BLaER1 treated with 17β-estradiol and CSF1 and Interleukin-3, amounts not matched to agents 10 nM and 100 nM (cell line): ENCODE results near the gene ARHGAP15.

Source experiments
- H3K27ac ChIP-seq, 11 experiments: shearing (Covaris generic); formaldehyde crosslinking; 2 replicates each; pipeline ENCODE4 v1.8.1; 2022
- H3K27me3 ChIP-seq, 11 experiments: shearing (Covaris generic); formaldehyde crosslinking; 2 replicates each; pipeline ENCODE4 v1.8.1; 2022
- H3K36me3 ChIP-seq, 11 experiments: shearing (Covaris generic); formaldehyde crosslinking; 2 replicates each; pipeline ENCODE4 v1.8.1; 2022
- H3K4me1 ChIP-seq, 10 experiments: shearing (Covaris generic); formaldehyde crosslinking; 2 replicates each; pipeline ENCODE4 v1.8.1; 2022
- H3K4me2 ChIP-seq, 11 experiments: shearing (Covaris generic); formaldehyde crosslinking; 2 replicates each; pipeline ENCODE4 v1.8.1; 2022
- H3K4me3 ChIP-seq, 10 experiments: shearing (Covaris generic); formaldehyde crosslinking; 2 replicates each; pipeline ENCODE4 v1.8.1; 2022
- H3K9ac ChIP-seq, 11 experiments: shearing (Covaris generic); formaldehyde crosslinking; 2 replicates each; pipeline ENCODE4 v1.8.1; 2022
- H3K9me3 ChIP-seq, 11 experiments: shearing (Covaris generic); formaldehyde crosslinking; replicated peaks in 1 of 11; 2 replicates each; pipeline ENCODE4 v1.8.1; 2022
- H4K20me1 ChIP-seq, 11 experiments: shearing (Covaris generic); formaldehyde crosslinking; 2 replicates each; pipeline ENCODE4 v1.8.1; 2022
- Cebpa-rat ChIP-seq, 11 experiments: shearing (Covaris generic); IDR thresholded peaks; 2 replicates each; pipeline ENCODE4 v1.8.1; 2022

Gene ARHGAP15

GRCh38 chr2:143397884-143398614 lies 268.8 kb downstream of the ARHGAP15 start:
- Histone ChIP-seq H3K27ac (peak overlapping the region in 3 of 11 experiments; percentile 8 to 33 (median 10); a peak in 3 of 22 replicates), H3K36me3 (no peaks in the 10 kb centered on the region; a peak in 1 of 22 replicates), H3K9me3 (no peaks in the 10 kb centered on the region), H3K4me2 (peak overlapping the region in 3 of 11 experiments; percentile 14 to 57 (median 16); a peak in 5 of 22 replicates), H3K27me3 (no peaks in the 10 kb centered on the region), H3K9ac (no peak overlapping the region), H3K4me1 (peaks cover 0 to 47% (median 8%) of the 10 kb centered on the region in 10 experiments; a peak in 11 of 20 replicates), H3K4me3 (no peak overlapping the region), H4K20me1 (0 out of 22 replicates have a peak, but pooled peaks cover 0 to 4% (median 0%) of the 10 kb centered on the region in 11 experiments)
- TF ChIP-seq Cebpa-rat (IDR thresholded peaks at IDR 0.05), result no peak

- TF ChIP-seq Cebpa-rat (IDR thresholded peaks at IDR 0.05), result no peak
- Histone ChIP-seq H3K27ac (no peak overlapping the region), H3K27me3 (no peaks in the 10 kb centered on the region), H3K9ac (no peak overlapping the region), H3K4me3 (no peak overlapping the region), H4K20me1 (0 out of 22 replicates have a peak, but pooled peaks cover 0 to 4% (median 0%) of the 10 kb centered on the region in 11 experiments), H3K4me1 (peaks cover 0 to 54% (median 8%) of the 10 kb centered on the region in 10 experiments; a peak in 11 of 20 replicates), H3K36me3 (no peaks in the 10 kb centered on the region; a peak in 1 of 22 replicates), H3K4me2 (peak overlapping the region in 1 of 11 experiments; percentile 57; a peak in 1 of 22 replicates), H3K9me3 (no peaks in the 10 kb centered on the region)
These were observed 269.6 kb downstream of the ARHGAP15 start for GRCh38 chr2:143398781-143399180.

GRCh38 chr2:143399631-143400069 lies 270.4 kb downstream of the ARHGAP15 start:
- Histone ChIP-seq H3K9ac (no peak overlapping the region), H4K20me1 (0 out of 22 replicates have a peak, but pooled peaks cover 0 to 4% (median 0%) of the 10 kb centered on the region in 11 experiments), H3K4me3 (no peak overlapping the region), H3K4me1 (peaks cover 0 to 55% (median 8%) of the 10 kb centered on the region in 10 experiments; a peak in 11 of 20 replicates), H3K4me2 (no peak overlapping the region), H3K9me3 (no peaks in the 10 kb centered on the region), H3K36me3 (no peaks in the 10 kb centered on the region), H3K27me3 (no peaks in the 10 kb centered on the region), H3K27ac (peak overlapping the region in 3 of 11 experiments; percentile 24 to 36 (median 26); a peak in 5 of 22 replicates)
- no peak for TF ChIP-seq Cebpa-rat (IDR thresholded peaks at IDR 0.05)

GRCh38 chr2:143401861-143402260 lies 272.6 kb downstream of the ARHGAP15 start:
- 0 out of 22 replicates have a peak, but pooled peaks cover 0 to 4% (median 0%) of the 10 kb centered on the region in 11 experiments for H3K9me3 ChIP-seq
- H3K36me3 ChIP-seq, result no peaks in the 10 kb centered on the region
- 0 out of 22 replicates have a peak, but pooled peaks cover 0 to 4% (median 0%) of the 10 kb centered on the region in 11 experiments for H4K20me1 ChIP-seq
- no peak for TF ChIP-seq Cebpa-rat (IDR thresholded peaks at IDR 0.05)
- H3K4me2 ChIP-seq, result peak overlapping the region in 7 of 11 experiments; percentile 16 to 43 (median 32); a peak in 8 of 22 replicates
- H3K4me1 ChIP-seq, result peaks cover 0 to 52% (median 8%) of the 10 kb centered on the region in 10 experiments; a peak in 11 of 20 replicates
- H3K27me3 ChIP-seq, result no peaks in the 10 kb centered on the region
- no peak overlapping the region for H3K4me3 ChIP-seq
- H3K9ac ChIP-seq, result peak overlapping the region in 4 of 11 experiments; percentile 26 to 54 (median 40); a peak in 3 of 22 replicates
- peak overlapping the region in 10 of 11 experiments; percentile 11 to 77 (median 64); a peak in 16 of 22 replicates for H3K27ac ChIP-seq

GRCh38 chr2:143402451-143402850 lies 273.2 kb downstream of the ARHGAP15 start:
- Histone ChIP-seq H3K9me3 (0 out of 22 replicates have a peak, but pooled peaks cover 0 to 4% (median 0%) of the 10 kb centered on the region in 11 experiments), H3K27ac (peak overlapping the region in 9 of 11 experiments; percentile 11 to 77 (median 65); a peak in 16 of 22 replicates), H4K20me1 (0 out of 22 replicates have a peak, but pooled peaks cover 0 to 4% (median 0%) of the 10 kb centered on the region in 11 experiments), H3K4me3 (no peak overlapping the region), H3K9ac (peak overlapping the region in 4 of 11 experiments; percentile 26 to 54 (median 40); a peak in 3 of 22 replicates), H3K4me1 (peaks cover 0 to 47% (median 8%) of the 10 kb centered on the region in 10 experiments; a peak in 11 of 20 replicates), H3K36me3 (no peaks in the 10 kb centered on the region), H3K4me2 (peak overlapping the region in 7 of 11 experiments; percentile 37 to 62 (median 46); a peak in 8 of 22 replicates), H3K27me3 (no peaks in the 10 kb centered on the region)
- TF ChIP-seq Cebpa-rat (IDR thresholded peaks at IDR 0.05), result no peak

- Histone ChIP-seq H3K27ac (no peak overlapping the region), H3K4me1 (no peaks in the 10 kb centered on the region), H3K9ac (no peak overlapping the region), H3K9me3 (peaks cover 0 to 4% (median 0%) of the 10 kb centered on the region in 11 experiments; a peak in 1 of 22 replicates), H3K36me3 (peaks cover 0 to 11% (median 0%) of the 10 kb centered on the region in 11 experiments; a peak in 2 of 22 replicates), H3K4me2 (no peak overlapping the region), H3K4me3 (no peak overlapping the region), H4K20me1 (no peaks in the 10 kb centered on the region), H3K27me3 (no peaks in the 10 kb centered on the region)
- no peak for TF ChIP-seq Cebpa-rat (IDR thresholded peaks at IDR 0.05)
These were observed 281.1 kb downstream of the ARHGAP15 start for GRCh38 chr2:143410082-143410897.

- no peak overlapping the region for H3K4me3 ChIP-seq
- no peak overlapping the region for H3K9ac ChIP-seq
- peaks cover 0 to 16% (median 0%) of the 10 kb centered on the region in 11 experiments; a peak in 3 of 22 replicates for H3K36me3 ChIP-seq
- no peak overlapping the region for H3K4me2 ChIP-seq
- H3K27ac ChIP-seq, result no peak overlapping the region
- no peaks in the 10 kb centered on the region for H3K4me1 ChIP-seq
- H4K20me1 ChIP-seq, result peaks cover 0 to 11% (median 0%) of the 10 kb centered on the region in 11 experiments; a peak in 5 of 22 replicates
- peaks cover 0 to 4% (median 0%) of the 10 kb centered on the region in 11 experiments; a peak in 1 of 22 replicates for H3K9me3 ChIP-seq
- no peak for TF ChIP-seq Cebpa-rat (IDR thresholded peaks at IDR 0.05)
- H3K27me3 ChIP-seq, result no peaks in the 10 kb centered on the region
These were observed 286.4 kb downstream of the ARHGAP15 start for GRCh38 chr2:143415571-143415970.

- no peak overlapping the region for H3K4me2 ChIP-seq
- H4K20me1 ChIP-seq, result peaks cover 0 to 11% (median 0%) of the 10 kb centered on the region in 11 experiments; a peak in 5 of 22 replicates
- no peak overlapping the region for H3K9ac ChIP-seq
These were observed 288.2 kb downstream of the ARHGAP15 start for GRCh38 chr2:143417428-143417827.

More at GRCh38 chr2:143417428-143417827, 288.2 kb downstream of the ARHGAP15 start:
- Histone ChIP-seq H3K4me3 (no peak overlapping the region), H3K4me1 (no peaks in the 10 kb centered on the region), H3K36me3 (peaks cover 0 to 16% (median 0%) of the 10 kb centered on the region in 11 experiments; a peak in 3 of 22 replicates), H3K27me3 (no peaks in the 10 kb centered on the region), H3K27ac (no peak overlapping the region), H3K9me3 (peaks cover 0 to 4% (median 0%) of the 10 kb centered on the region in 11 experiments; a peak in 1 of 22 replicates)
- no peak for TF ChIP-seq Cebpa-rat (IDR thresholded peaks at IDR 0.05)
